Keratinocyte (primary cell): Measurements from ENCODE around the gene ZBTB39. TPM values are rescaled to one million over a fixed set of nuclear protein-coding genes. Genes with fewer than 3 reads are reported as not detected.
"Not testable (repeated sequence)": the region's sequence is repeated elsewhere in the genome, so short reads cannot be mapped to it uniquely, and the experiment has no call there.

ENCODE experiments used
- DNase-seq: peaks from one replicate; pipeline ENCODE4 v3.0.0-alpha.2; 2011; ENCODE audit warnings: low read depth, missing footprints, low spot score
- FAIRE-seq: peaks from 2 replicates; lab custom pipeline; 2011; peaks lifted over from hg19 to GRCh38; lab: Jason Lieb, UNC
- H2AFZ ChIP-seq: 2 replicates; pipeline ENCODE4 v1.6.0; 2012; ENCODE audit warnings: low read length, control low read depth, inconsistent platforms; ENCODE audit not compliant: control insufficient read depth
- H3K27ac ChIP-seq: 2 replicates; pipeline ENCODE4 v1.5.1; 2011; ENCODE audit warnings: low read length; ENCODE audit not compliant: control insufficient read depth, insufficient read depth
- H3K27me3 ChIP-seq: 3 replicates; pipeline ENCODE4 v1.6.0; 2011; ENCODE audit warnings: low read length; ENCODE audit not compliant: control insufficient read depth, insufficient read depth; ENCODE audit errors: extremely low read depth
- H3K36me3 ChIP-seq, 2 experiments: 2 replicates in 1 of 2; 3 replicates in 1 of 2; pipeline ENCODE4 v1.5.1; 2011; ENCODE audit warnings: low read length in 2 of 2, mild to moderate bottlenecking in 1 of 2; ENCODE audit not compliant: control insufficient read depth in 2 of 2, insufficient read depth in 2 of 2; ENCODE audit errors: extremely low read depth in 1 of 2
- H3K4me1 ChIP-seq: 3 replicates; pipeline ENCODE4 v1.5.1; 2011; ENCODE audit warnings: low read length; ENCODE audit not compliant: control insufficient read depth, insufficient read depth; ENCODE audit errors: extremely low read depth
- H3K4me2 ChIP-seq: 3 replicates; pipeline ENCODE4 v1.6.0; 2011; ENCODE audit warnings: low read depth, low read length; ENCODE audit not compliant: control insufficient read depth, insufficient read depth; ENCODE audit errors: extremely low read depth
- H3K4me3 ChIP-seq, 3 experiments: fragments of 200-600 bp in 1 of 3; sonication (generic) in 1 of 3; 2 replicates in 2 of 3; 3 replicates in 1 of 3; pipeline ENCODE4 v1.5.1; 2011 to 2016; ENCODE audit warnings: low read length in 3 of 3, mild to moderate bottlenecking in 3 of 3, control low read depth in 2 of 3, inconsistent platforms in 1 of 3, low read depth in 1 of 3, mixed read lengths in 1 of 3, mixed run types in 1 of 3, moderate library complexity in 1 of 3; ENCODE audit not compliant: control insufficient read depth in 2 of 3, insufficient read depth in 2 of 3; ENCODE audit errors: extremely low read depth in 1 of 3
- H3K79me2 ChIP-seq: 2 replicates; pipeline ENCODE4 v1.6.0; 2012; ENCODE audit warnings: low read length; ENCODE audit not compliant: control insufficient read depth, insufficient read depth
- H3K9ac ChIP-seq: 3 replicates; pipeline ENCODE4 v1.6.0; 2011; ENCODE audit warnings: low read length; ENCODE audit not compliant: control insufficient read depth, insufficient read depth; ENCODE audit errors: extremely low read depth
- H3K9me1 ChIP-seq: 3 replicates; pipeline ENCODE4 v1.6.0; 2011; ENCODE audit warnings: low read length; ENCODE audit not compliant: control insufficient read depth, insufficient read depth; ENCODE audit errors: extremely low read depth
- H3K9me3 ChIP-seq: 2 replicates; pipeline ENCODE4 v1.5.1; 2012; ENCODE audit warnings: low read depth, low read length; ENCODE audit not compliant: control insufficient read depth
- H4K20me1 ChIP-seq: 3 replicates; pipeline ENCODE4 v1.6.0; 2011; ENCODE audit warnings: low read length; ENCODE audit not compliant: control insufficient read depth, insufficient read depth; ENCODE audit errors: extremely low read depth
- EZH2 ChIP-seq: IDR thresholded peaks from one replicate; pipeline ENCODE4 v1.6.1; 2012; ENCODE audit warnings: inconsistent platforms, mild to moderate bottlenecking, low read length, moderate library complexity
- dilution Hi-C: fragments of 300-500 bp; cut with MboI; formaldehyde crosslinking; loops from one replicate; pipeline ENCODE4 v1.7.0; 2020; ENCODE audit warnings: low sequenced_read_pairs; ENCODE audit not compliant: extremely low pct_ligation_motif_present
- polyA plus RNA-seq, 5 experiments: library from polyadenylated mRNA; depleted of rRNA in 3 of 5; stranded (reverse) in 3 of 5; stranded (forward) in 1 of 5; unstranded in 1 of 5; fragments of >200 nt; gene quantifications; 1 replicate in 1 of 5; 2 replicates in 3 of 5; 3 replicates in 1 of 5; pipeline versions ENCODE4 v1.2.1 to v1.2.3, GENCODE V29; 2011 to 2012; ENCODE audit warnings: missing spikeins in 2 of 5, low read depth in 1 of 5, low replicate concordance in 1 of 5
- TF ChIP-seq, protein P1 (sequence below), 3 experiments: IDR thresholded peaks in 1 of 3; conservative IDR thresholded peaks in 1 of 3; optimal IDR thresholded peaks in 1 of 3; 2 replicates in 2 of 3; 3 replicates in 1 of 3; pipeline versions ENCODE3 to v1.5.1; 2011; ENCODE audit warnings: low read length in 3 of 3, mild to moderate bottlenecking in 3 of 3, moderate library complexity in 2 of 3, control low read depth in 1 of 3, inconsistent platforms in 1 of 3; ENCODE audit not compliant: insufficient read depth in 2 of 3; ENCODE audit errors: extremely low read depth in 1 of 3

ZBTB39 gene
- polyA plus RNA-seq, 1 donor (not counting 4 experiments of a cell fraction or from before 2014, with no cell fraction given): 4.1 TPM

DNA sequence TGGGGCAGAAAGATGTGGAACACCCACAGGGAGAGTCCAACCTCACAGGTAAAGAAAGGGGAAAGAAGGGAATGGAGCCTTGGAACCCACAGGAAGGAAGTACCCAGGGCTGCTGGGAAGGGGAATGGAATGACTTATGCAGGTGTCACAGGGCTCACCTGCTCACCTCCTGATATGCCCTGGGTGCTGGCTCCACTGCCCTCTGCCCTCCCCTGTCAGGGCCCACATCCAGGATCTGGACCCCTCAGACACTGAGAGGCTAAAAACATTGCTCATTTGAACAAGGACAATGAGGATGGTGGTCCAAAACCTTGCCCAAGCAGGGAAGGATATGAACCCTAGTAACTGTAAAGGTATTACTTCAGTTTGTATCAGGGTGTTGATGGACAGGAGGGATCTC lies 19.3 kb downstream of the ZBTB39 start:
- no peak overlapping the region for H3K27ac ChIP-seq
- dilution Hi-C loops: no loop called here
- FAIRE-seq: no peak

DNA sequence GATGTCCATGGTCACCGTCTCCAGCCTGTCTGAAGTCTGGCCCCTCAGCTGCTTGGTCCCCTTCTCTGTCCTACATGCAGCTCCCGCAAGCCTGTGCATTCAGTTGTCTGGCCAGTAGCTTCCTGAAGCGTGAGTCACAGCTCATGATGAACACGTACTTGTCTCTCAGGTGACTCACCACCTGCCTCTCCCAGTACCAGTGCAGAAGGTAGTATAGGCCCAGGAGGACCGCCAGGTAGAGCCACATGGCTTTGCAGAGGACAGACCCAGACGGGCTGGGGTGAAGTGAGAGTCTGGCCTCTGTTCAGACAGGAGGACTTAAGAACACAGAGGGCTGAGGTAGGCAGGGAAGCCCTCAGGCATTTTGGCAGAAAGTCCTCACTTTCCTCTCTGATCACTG lies 20.6 kb downstream of the ZBTB39 start:
- DNase-seq: peak; percentile 95
- H3K4me3 ChIP-seq, H3K27me3 ChIP-seq, H2AFZ ChIP-seq, H3K9me3 ChIP-seq, H3K9ac ChIP-seq, H3K9me1 ChIP-seq, H3K36me3 ChIP-seq, H4K20me1 ChIP-seq, H3K79me2 ChIP-seq, dilution Hi-C loops: not testable (repeated sequence)
- H3K27ac ChIP-seq: peak overlapping the region; percentile 39
- TF ChIP-seq, protein P1, sequence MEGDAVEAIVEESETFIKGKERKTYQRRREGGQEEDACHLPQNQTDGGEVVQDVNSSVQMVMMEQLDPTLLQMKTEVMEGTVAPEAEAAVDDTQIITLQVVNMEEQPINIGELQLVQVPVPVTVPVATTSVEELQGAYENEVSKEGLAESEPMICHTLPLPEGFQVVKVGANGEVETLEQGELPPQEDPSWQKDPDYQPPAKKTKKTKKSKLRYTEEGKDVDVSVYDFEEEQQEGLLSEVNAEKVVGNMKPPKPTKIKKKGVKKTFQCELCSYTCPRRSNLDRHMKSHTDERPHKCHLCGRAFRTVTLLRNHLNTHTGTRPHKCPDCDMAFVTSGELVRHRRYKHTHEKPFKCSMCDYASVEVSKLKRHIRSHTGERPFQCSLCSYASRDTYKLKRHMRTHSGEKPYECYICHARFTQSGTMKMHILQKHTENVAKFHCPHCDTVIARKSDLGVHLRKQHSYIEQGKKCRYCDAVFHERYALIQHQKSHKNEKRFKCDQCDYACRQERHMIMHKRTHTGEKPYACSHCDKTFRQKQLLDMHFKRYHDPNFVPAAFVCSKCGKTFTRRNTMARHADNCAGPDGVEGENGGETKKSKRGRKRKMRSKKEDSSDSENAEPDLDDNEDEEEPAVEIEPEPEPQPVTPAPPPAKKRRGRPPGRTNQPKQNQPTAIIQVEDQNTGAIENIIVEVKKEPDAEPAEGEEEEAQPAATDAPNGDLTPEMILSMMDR (optimal IDR thresholded peaks at IDR 0.05 in 1 of 3, IDR thresholded peaks at IDR 0.05 in 1 of 3, conservative IDR thresholded peaks at IDR 0.05 in 1 of 3; ENCODE audit: extremely low read depth in 1 of 3, insufficient read depth in 2 of 3, low read length in 3 of 3): peak; percentile 8 to 19 (median 13)
- peak; percentile 96 for FAIRE-seq
- H3K4me1 ChIP-seq: peaks cover 18% of the 10 kb centered on the region
- H3K4me2 ChIP-seq: peak overlapping the region; percentile 50

More for the DNA sequence above, 19.3 kb downstream of the ZBTB39 start:
- no peaks in the 10 kb centered on the region for H4K20me1 ChIP-seq
- no peaks in the 10 kb centered on the region for H3K79me2 ChIP-seq
- no peaks in the 10 kb centered on the region for H3K36me3 ChIP-seq
- no peak for DNase-seq
- peaks cover 24% of the 10 kb centered on the region for H3K4me1 ChIP-seq
- H2AFZ ChIP-seq: no peak overlapping the region
- H3K9ac ChIP-seq: no peak overlapping the region
- H3K9me3 ChIP-seq: no peaks in the 10 kb centered on the region
- peaks cover 3% of the 10 kb centered on the region for H3K9me1 ChIP-seq
- no peaks in the 10 kb centered on the region for H3K27me3 ChIP-seq
- no peak overlapping the region for H3K4me2 ChIP-seq
- TF ChIP-seq EZH2: no peak
- TF ChIP-seq, protein P1 (optimal IDR thresholded peaks at IDR 0.05 in 1 of 3, IDR thresholded peaks at IDR 0.05 in 1 of 3, conservative IDR thresholded peaks at IDR 0.05 in 1 of 3; ENCODE audit: extremely low read depth in 1 of 3, insufficient read depth in 2 of 3, low read length in 3 of 3): no peak
- no peak overlapping the region for H3K4me3 ChIP-seq
